ENCODE results near the gene ZNF507.

DNA sequence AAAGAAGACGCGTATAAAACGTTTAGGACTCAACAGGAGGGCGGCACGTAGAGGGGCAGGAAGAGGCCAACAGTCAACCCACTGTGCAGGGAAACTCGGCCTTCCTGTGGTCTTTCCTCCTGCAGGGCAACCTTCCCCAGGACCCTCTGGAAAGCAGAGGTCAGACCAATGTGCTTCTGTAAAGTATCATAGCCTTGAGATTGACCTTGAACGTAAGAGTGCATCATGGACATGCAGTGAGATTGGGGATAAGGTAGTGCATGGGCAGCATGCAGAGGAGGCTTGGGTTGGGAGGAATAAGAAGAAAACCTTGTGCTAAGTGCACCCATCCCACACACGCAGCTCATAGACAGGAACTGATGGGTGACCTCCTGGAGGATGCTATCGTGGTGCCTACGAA, 34.0 kb upstream of the ZNF507 start:
- TF ChIP-seq SUZ12 (IDR thresholded peaks at IDR 0.05) (no peak), FOXM1 (IDR thresholded peaks at IDR 0.05; ENCODE audit: borderline replicate concordance) (no peak)

Measured in HEK293T (cell line).